ENCODE data around the gene ADAMTS12. TPM values are rescaled to one million over a fixed set of nuclear protein-coding genes. Genes with fewer than 3 reads are reported as not detected.

Gene ADAMTS12
- total and polyA plus RNA-seq, 10 of the 15 experiments (the other 5 are each of a cell fraction or from before 2014, with no cell fraction given): 0.11 to 35.8 (median 20.7) TPM

- Histone ChIP-seq H3K79me2 (ENCODE audit: control insufficient read depth, insufficient read depth, low read length) (no peaks in the 10 kb centered on the region), H3K27me3 (replicated peaks in 1 of 2; ENCODE audit: control insufficient read depth in 2 of 2, insufficient read depth in 2 of 2, low read length in 1 of 2) (no peaks in the 10 kb centered on the region; a peak in 1 of 4 replicates), H4K20me1 (ENCODE audit: control insufficient read depth, insufficient read depth) (no peaks in the 10 kb centered on the region), H3K4me3 (no peak overlapping the region), H3K36me3 (ENCODE audit: control insufficient read depth in 2 of 2, insufficient read depth in 2 of 2, low read length in 1 of 2) (no peaks in the 10 kb centered on the region), H3K9me3 (replicated peaks; ENCODE audit: control insufficient read depth, insufficient read depth, low read length) (no peaks in the 10 kb centered on the region; the same call in 2 of the 3 replicates), H3K9ac (ENCODE audit: control insufficient read depth, insufficient read depth, low read length) (no peak overlapping the region), H3K4me1 (ENCODE audit: control insufficient read depth, insufficient read depth, low read length) (no peaks in the 10 kb centered on the region), H3K27ac (ENCODE audit: control insufficient read depth, insufficient read depth) (no peak overlapping the region), H2AFZ (ENCODE audit: control insufficient read depth, low read depth, low read length) (no peak overlapping the region), H3K4me2 (ENCODE audit: control insufficient read depth, insufficient read depth) (no peak overlapping the region)
- ChIA-PET RAD21 (ENCODE audit: unreplicated experiment) (interaction anchor here (0.8 to 1.2 kb wide), 3 partner anchors 30 to 501 kb away, joined by 3 to 4 read pairs (median 3); no protein-coding TSS in a partner anchor), POLR2A (no interaction called here), CTCF (interaction anchor here (0.8 to 1.0 kb wide), 2 partner anchors 30 to 31 kb away, joined by 3 read pairs; no protein-coding TSS in a partner anchor), SMC1A (ENCODE audit: uncharacterized antibody, unreplicated experiment) (interaction anchor here (0.9 to 1.8 kb wide), 5 partner anchors 10 to 352 kb away, joined by 3 to 8 read pairs (median 3); no protein-coding TSS in a partner anchor)
- no TSS peak for BruUV-seq (replicated peaks)
- in situ Hi-C loops (cut with MboI) (no loop called here), intact Hi-C loops (cut with micrococcal nuclease; ENCODE audit: unreplicated experiment) (no loop called here)
- TF ChIP-seq HDAC6 (IDR thresholded peaks at IDR 0.05; ENCODE audit: unreplicated experiment) (no peak), POLR2A (IDR thresholded peaks at IDR 0.05; ENCODE audit: low read depth, low read length) (no peak), NBN (IDR thresholded peaks at IDR 0.05) (no peak), CEBPB (IDR thresholded peaks at IDR 0.05; ENCODE audit: borderline replicate concordance in 1 of 2, low read depth in 2 of 2, low read length in 2 of 2) (no peak), ZNF274 (IDR thresholded peaks at IDR 0.05; ENCODE audit: insufficient read depth, insufficient read length) (no peak), CHD1 (IDR thresholded peaks at IDR 0.05; ENCODE audit: low read depth, low read length) (no peak), NKRF (conservative IDR thresholded peaks at IDR 0.05) (no peak)
- WGBS (ENCODE audit: insufficient coverage, insufficient replicate concordance, low lambda C conversion rate, missing lambda C conversion rate): 62% methylated on average over 8 of the region's 8 CpGs
- FAIRE-seq (no peak), ATAC-seq (no peak), DNase-seq (ENCODE audit: low read depth, low spot score) (no peak)
Observed at GRCh38 chr5:33939556-33940262, 47.9 kb upstream of the ADAMTS12 start.
